GM19043 (cell line): ENCODE measurements around the gene CGNL1.

Source experiments
- ATAC-seq: cut with Tn5 transposase; IDR thresholded peaks from one replicate; pipeline ENCODE4 v1.9.1; 2021; ENCODE audit warnings: low read depth; ENCODE audit not compliant: unreplicated experiment

CGNL1 gene, protein sequence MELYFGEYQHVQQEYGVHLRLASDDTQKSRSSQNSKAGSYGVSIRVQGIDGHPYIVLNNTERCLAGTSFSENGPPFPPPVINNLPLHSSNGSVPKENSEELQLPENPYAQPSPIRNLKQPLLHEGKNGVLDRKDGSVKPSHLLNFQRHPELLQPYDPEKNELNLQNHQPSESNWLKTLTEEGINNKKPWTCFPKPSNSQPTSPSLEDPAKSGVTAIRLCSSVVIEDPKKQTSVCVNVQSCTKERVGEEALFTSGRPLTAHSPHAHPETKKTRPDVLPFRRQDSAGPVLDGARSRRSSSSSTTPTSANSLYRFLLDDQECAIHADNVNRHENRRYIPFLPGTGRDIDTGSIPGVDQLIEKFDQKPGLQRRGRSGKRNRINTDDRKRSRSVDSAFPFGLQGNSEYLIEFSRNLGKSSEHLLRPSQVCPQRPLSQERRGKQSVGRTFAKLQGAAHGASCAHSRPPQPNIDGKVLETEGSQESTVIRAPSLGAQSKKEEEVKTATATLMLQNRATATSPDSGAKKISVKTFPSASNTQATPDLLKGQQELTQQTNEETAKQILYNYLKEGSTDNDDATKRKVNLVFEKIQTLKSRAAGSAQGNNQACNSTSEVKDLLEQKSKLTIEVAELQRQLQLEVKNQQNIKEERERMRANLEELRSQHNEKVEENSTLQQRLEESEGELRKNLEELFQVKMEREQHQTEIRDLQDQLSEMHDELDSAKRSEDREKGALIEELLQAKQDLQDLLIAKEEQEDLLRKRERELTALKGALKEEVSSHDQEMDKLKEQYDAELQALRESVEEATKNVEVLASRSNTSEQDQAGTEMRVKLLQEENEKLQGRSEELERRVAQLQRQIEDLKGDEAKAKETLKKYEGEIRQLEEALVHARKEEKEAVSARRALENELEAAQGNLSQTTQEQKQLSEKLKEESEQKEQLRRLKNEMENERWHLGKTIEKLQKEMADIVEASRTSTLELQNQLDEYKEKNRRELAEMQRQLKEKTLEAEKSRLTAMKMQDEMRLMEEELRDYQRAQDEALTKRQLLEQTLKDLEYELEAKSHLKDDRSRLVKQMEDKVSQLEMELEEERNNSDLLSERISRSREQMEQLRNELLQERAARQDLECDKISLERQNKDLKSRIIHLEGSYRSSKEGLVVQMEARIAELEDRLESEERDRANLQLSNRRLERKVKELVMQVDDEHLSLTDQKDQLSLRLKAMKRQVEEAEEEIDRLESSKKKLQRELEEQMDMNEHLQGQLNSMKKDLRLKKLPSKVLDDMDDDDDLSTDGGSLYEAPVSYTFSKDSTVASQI

DNA sequence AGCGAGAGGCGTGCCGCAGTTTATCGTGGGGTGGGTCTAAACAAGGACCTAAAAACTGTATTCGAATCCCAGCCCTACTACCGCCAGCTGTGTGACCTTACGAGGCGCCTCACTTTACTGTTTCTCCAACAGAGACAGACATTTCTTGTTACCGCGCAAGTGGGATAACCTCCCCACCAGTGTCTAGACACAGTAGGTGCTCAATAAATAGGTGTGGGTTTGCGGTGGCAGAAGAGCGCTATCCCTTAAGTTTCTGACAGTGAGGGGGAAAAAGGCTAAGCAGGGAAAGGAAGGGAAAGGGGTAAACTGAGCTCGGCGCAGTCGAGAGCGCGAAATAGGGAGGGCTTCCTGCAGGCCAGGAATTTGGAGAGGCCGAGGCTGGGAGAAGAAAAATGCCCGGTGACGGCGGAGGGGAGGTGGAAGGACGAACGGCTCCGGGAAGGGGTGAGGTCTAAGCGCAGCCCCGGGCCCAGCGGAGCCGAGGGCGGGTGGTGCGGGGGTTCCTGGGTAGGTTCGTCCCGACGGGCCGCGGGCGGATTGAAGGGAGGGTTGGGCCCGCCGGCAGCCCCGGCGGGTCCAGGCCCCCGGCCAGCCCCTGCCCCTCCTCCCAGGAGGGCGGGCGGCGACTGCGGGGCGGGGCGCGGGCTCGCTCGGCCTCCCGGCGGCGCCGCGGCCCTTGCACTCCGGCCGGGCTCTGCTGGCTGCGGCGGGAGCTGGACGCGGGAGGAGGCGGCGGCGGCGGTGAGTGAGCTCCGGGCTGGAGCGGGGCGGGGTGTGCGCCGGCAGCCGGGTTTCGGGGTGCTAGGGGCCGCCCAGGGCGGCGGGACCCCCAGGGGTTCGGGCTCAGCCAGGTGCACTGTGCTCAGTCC is at the start of gene CGNL1:
Gene CGNL1 (plus strand): TSS at position 679 of the 869 bp plus-strand sequence. CDS start 61,495 bp downstream, outside the sequence.
- no peak for ATAC-seq

DNA sequence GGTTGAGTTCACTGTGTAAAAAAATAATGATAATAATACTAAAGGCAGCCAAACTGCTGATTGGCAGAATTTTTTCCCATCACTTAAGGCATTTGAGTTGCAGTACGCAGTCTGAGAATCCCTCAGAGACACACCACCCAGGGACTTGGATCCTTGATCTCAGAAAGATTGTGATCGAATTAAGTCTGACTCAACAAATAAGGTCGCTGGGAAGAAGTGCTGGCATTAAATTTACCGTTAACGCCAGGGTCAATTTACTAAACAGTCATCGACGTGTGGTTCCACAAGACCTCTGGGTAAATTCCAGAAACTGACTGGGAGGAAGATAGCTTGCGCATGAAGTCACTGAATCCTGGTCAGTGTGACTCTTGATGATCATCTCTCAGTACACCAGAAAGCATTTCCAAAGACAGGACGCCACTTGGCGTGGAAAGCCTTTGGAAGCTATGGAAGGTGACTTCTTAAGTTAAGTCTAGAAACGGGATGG is 48.3 kb upstream of the CGNL1 start:
- no peak for ATAC-seq

DNA sequence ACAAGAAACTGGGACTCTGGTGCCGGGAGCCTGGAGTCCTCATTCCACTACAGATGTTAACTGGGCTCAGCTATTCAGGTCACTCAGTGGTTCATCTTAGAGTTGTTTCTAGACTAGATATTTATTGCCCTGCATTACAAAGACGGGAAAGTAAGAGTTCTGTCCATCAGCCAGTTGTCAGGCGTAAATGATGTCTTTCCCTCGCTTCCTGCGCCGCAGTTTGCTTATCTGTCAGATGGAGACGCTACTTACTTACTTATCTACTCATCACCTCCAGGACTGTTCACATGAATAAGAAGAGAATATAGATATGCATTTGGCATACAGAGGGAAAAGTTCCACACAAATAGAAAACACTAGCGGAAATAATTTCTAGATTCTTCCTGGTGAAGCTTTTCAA is 47.8 kb upstream of the CGNL1 start:
- ATAC-seq: no peak

DNA sequence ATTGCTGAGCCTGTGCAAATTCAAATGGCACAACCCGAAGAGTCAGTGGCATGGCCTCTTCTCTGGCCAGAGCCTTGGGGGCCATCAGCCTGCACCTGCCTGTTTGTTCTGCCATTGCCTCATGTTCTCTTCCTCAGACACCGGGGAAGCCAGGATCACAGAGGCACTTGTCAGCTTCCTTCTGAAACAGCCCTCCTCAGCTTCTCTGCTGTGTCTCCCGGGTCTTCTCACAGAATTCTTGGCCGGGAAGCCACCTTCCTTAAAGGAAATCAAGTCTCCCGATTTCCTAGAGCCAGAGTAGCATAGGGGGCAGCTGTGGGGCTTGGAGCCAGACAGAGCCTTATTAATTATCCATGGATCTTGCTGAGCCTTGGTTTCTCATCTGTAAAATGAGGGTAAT is 47.4 kb upstream of the CGNL1 start:
- ATAC-seq: no peak

DNA sequence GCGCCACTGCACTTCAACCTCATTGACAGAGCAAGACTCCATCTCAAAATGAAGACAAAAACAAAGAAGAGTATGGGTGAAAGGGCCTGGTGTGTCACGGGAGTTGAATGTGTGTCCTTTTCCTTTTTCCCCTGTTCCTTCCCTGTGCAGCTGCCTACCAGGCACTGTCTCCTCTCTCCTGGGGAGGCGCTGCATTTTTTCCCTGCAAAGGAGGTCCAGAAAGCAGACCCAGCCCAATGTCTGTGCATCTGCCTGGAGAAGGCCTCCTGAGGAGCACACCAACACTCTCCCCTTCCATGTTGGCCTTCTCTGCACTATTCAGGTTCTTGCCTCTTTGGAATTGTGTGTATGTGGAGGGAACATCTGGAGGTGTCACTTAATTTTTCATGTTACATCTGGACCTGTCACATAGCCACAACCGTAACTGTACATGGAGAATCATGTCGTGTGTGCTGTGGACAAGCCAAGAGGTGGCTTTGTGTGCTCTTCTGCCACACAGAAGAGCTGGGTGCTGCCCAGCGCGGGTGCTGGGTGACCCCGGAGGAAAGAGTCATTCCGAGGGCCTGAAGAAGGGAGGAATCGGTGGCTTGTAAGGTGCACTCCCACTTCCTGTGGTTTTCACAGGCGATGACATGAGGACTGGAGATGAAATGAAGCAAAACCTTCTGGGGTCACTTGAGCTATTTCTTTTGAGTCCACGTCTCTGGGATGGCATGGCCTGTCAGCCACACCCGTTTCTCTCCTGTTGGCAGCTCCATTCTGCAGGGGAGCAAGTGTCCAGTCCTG is 46.5 kb upstream of the CGNL1 start:
- ATAC-seq: no peak

DNA sequence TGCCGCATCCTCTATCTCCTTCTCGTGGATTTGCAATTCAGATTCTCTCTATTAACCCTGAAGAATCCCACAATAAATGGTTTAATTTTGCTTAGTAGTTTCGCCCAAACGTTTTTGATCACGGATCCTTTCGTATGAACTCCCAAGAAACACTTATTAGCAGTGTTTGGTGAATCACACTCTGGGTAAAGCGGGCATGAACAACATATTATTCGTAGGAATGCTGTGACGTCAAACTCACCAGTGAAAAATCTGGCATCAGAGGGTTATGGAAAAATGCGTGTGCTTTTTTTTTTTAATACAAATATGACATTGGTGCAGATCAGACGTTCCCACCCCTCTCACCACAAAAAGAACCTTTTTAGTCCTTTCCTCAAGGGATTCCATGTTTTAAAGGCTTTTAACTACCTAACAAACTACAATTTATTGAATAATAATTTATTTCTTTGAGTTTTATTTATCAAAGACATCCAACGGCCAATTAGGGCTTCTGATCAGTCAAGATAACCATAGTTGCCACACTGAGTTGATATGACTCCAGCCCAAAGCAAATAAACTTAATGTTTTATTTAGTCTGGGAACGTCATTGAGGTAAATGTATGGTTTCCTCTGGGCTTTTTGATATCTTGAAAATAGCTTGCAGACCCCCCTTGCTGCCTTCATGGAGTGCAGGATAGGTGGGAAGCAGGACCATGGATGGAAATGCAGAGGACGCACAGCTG is 45.5 kb upstream of the CGNL1 start:
- ATAC-seq: no peak

DNA sequence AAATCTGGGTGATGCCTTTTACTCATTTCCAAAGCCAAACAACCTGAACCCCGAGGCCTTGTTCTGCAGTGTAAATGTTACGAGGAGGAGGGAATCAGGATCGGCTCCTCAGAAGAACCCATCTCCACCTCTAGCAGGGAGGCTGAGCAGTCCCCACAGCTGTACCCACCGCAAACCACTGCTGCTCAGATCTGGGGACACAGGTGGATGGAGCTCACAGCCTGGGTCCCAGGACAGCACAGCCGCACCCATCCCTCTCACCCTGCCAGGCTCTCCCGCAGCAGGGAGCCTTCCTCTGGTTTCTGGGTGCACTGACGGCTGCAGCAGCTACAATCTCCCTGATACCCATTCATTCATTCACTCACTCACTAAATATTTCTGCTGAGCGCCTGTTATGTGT is 44.0 kb upstream of the CGNL1 start:
- ATAC-seq: no peak

DNA sequence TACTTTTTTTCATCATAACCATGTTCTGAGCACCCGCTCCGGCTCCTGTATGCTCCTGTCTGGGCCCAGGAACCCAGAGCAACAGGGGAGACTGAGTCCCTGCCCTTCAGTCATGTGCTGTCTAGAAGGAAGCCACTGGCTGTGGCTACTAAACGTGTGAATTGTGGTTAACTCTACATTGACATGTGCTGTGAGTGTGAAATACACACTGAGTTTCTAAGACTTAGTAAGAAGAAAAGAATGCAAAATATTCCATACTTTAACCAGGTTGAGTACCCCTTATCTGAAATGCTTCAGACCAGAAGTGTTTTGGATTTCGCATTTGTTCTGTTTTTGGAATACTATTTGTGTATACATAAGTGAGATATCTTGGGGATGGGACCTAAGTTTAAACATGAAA is 42.8 kb upstream of the CGNL1 start:
- no peak for ATAC-seq

DNA sequence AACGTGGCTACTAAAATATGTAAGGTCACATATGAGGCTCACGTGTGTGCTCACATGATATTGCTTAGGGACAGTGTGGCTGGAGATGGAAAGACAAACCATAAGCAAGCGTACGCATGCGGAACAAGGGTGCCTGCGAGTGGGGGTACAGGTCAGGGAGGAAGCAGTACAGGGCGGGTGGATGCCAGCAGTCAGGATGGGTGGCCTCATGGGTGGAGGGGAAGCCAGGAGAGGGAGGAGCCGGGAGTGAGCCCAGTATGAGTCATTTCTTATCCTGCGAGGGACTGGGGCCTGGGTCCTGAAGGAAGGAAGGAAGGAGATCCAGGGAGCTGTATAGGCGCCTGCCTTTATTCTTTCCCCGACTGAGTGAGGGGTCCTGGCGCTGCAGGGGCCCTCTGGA is 42.0 kb upstream of the CGNL1 start:
- ATAC-seq: no peak

DNA sequence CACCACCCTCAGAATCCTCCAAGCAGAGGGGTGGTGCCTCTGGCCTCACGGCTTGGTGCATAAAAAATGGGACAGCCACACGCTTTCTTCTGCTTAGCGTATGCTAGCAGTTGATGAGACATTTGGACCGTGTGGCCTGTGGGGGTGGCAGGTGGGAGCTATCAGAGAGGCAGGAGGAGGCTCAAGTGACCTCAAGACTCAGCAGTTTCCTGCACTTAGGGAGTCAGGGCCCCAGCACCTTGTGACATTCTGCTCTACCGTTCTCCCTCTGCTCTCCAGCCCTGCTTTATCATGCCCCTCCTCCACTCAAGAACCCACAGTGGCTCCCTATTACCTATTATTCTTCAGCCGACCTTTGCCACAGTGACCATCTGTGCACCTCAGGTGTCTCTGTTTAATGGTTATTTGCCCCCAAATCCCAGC is 41.0 kb upstream of the CGNL1 start:
- ATAC-seq: no peak

DNA sequence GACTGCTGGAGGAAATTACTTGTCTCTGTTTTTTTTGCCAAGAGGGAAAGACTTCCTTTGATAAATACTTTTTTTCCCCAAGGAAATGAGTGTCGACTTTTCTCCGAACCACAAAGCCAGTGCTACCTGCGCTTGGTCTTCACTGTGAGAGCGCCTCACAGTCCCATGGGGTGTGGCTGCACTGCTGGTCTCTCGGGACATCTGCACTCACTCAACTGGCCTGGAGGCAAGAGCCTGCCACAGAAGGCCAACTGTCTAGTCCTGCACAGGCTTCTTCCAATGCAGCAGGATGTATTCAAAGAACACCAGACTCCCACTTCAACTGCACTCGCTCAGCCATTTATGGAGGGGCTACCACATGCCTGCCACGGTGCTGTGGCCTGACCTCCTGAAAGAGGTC is 40.6 kb upstream of the CGNL1 start:
- ATAC-seq: no peak

DNA sequence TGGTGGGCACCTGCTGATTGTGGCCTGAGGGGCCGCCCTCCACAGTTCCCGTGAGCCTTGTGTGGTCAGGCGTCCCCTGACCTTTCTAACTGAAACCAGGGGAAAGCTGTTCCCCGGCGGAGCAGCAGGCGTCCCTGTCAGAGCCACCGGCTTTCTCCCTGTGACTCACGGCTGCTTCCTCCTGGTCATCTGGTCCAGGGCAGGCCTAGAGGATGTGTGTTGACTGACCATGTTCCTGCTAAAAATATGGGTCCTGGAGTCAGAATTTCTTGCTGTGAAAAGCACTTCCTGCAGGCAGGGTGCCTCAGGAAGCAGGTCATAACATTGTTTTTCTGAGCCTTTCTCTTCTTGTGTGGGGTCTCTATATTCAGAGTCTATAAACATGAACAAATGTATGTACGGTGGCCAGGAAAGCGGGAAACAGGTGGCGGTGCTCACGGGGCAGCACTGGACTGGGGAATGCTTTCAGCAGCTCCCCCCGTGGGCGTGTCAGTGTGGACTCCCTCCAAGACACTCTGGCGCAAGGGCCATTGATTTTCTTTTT is 38.4 kb upstream of the CGNL1 start:
- ATAC-seq: no peak

DNA sequence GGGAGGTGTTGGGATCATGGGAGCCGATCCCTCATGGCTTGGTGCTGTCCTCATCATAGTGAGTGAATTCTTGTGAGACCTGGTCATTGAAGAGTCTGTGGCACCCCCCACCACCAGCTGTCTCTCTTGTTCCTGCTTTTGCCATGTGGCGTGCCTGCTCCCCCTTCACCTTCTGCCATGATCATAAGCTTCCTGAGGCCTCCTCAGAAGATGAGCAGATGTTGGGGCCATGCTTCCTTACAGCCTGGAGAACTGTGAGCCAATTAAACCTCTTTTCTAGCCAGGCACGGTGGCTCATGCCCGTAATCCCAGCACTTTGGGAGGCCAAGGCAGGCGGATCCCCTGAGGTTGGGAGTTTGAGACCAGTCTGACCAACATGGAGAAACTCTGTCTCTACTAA is 37.0 kb upstream of the CGNL1 start:
- no peak for ATAC-seq

DNA sequence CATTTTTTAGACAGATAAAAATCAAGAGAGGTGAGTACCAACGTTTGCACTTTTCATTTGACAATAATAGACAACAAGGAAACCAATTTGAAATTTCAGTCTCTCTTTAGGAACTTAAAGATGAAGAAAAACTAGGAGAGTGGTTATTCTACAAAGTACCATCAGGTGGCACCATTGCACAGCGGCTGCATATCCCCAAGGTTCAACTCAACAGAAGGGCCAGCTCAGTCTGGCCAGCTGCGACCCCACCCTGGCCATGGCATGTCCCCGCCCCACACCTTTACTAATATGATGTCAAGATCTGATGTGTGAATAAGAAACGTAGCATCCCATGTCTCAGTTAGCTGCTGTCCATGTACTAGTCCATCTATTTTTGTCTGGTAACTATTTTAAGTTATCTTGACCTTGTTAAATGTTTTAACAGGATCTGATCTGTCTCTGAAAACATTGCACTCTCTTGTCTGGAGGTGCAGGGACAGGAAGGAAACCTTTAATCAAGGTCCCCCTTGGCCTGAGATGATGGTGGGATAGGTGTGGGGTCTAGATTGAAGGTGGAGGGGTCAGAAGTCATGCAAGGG is 35.5 kb upstream of the CGNL1 start:
- no peak for ATAC-seq

DNA sequence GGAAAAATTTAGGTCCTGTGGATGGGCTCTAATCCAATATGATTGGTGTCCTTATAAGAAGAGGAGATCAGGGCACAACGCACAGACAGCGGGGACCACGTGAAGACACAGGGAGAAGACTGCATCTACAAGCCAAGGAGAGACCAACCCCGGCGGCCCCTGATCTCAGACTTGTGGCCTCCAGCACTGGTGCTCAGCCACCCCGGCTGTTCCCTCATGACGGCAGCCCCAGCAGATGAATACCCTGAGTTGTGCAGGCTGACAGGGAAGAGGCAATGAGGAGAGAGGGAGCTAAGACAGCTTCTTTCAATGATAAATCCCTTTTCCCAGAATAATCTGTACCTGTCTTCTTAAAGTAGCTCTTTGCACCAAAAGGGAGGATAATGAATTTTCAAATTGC is 33.3 kb upstream of the CGNL1 start:
- ATAC-seq: no peak

DNA sequence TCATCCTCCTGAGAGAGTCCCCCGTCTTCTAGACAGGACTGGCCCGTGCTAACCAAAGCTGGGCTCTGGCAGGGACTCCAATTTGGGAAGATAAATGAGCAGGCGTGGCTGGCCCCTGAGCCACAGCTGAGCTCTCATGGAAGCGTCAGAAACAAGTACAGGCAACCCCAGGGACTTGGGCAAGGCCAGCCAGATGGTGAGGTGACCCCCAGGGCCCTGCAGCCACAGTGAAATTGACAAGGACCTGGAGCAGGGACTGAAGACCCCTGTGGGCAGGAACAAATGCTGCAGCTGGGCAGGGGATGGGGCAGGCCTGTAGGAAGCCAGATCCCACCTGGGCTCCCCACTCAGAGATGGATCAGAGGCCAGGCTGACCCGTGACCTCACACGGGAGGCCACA is 32.8 kb upstream of the CGNL1 start:
- no peak for ATAC-seq

DNA sequence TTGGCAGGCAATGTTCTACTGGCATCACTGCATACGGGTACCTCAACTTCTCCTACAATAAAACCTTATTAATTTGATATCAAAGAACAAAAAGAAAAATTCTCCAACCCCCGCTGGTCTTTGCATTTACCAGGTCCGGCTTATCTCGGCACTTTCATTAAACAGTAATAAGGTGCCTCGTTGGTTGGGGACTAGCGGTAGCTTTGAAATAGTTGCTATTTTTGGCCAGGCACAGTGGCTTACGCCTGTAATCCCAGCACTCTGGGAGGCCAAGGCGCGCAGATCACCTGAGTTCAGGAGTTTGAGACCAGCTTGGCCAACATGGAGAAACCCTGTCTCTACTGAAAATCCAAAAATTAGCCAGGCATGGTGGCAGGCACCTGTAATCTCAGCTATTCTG is 32.0 kb upstream of the CGNL1 start:
- ATAC-seq: no peak

DNA sequence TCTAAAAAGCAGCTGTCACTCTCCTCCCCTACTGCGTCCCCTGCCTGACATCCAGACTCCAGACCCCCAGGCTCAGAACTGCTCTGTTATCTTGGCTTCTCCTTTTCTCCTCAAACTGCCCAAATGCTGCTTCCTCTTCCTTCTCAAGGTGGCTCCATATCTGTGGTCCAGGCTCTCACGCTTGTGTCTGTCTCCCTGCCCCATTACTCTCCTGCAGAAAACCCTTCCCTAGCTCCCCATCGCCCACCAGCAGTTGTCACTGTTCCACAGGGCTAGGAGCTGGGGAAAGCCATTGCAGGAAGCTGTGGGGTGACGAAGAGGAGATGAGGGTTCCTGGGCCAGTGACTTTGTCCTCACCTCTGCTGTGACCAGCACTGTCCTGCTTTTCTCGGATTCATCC is 30.7 kb upstream of the CGNL1 start:
- no peak for ATAC-seq
